Measurements from ENCODE around the gene RCN1.

DNA sequence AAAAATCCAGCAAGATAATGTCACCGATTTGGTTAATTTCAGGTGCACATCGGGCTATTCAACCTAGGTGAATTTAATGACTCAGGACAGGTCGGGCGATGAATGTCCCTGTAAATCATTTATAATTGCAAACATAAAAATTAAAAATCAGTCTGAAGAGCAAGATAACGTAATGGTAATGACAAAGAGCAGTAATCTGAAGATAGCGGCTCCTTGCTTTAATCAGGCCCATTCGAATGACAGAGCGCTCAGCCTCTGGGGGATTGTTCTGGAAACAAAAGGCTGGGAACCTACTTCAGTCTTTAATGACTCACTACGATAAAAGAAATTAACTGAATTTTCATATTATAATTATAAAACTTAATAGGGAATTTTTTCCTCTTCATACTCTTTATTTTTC, 61.3 kb downstream of the RCN1 start:
- TF ChIP-seq CHD4 (IDR thresholded peaks at IDR 0.05; ENCODE audit: insufficient read depth, insufficient replicate concordance, low read depth, low read length, poor library complexity, severe bottlenecking) (no peak), HMG20B (CRISPR knock-in tag; IDR thresholded peaks at IDR 0.05) (no peak), GATAD2B (IDR thresholded peaks at IDR 0.05; ENCODE audit: borderline replicate concordance) (no peak), EHMT2 (IDR thresholded peaks at IDR 0.05) (no peak), ZNF644 (tag; IDR thresholded peaks at IDR 0.05; ENCODE audit: low read depth) (no peak), EP300 (IDR thresholded peaks at IDR 0.05; ENCODE audit: low read length) (no peak), TCFL5 (CRISPR knock-in tag; conservative IDR thresholded peaks at IDR 0.05) (no peak), MYBL2 (IDR thresholded peaks at IDR 0.05; ENCODE audit: low read depth) (no peak), MYBL2 (CRISPR knock-in tag; IDR thresholded peaks at IDR 0.05; ENCODE audit: borderline replicate concordance) (no peak), TAF1 (IDR thresholded peaks at IDR 0.05; ENCODE audit: control insufficient read depth, extremely low read depth, insufficient read depth, low read length, severe bottlenecking) (no peak), CREB1 (IDR thresholded peaks at IDR 0.05) (no peak), CREB1 (CRISPR knock-in tag; IDR thresholded peaks at IDR 0.05) (no peak)
- TF ChIP-seq, protein P1, sequence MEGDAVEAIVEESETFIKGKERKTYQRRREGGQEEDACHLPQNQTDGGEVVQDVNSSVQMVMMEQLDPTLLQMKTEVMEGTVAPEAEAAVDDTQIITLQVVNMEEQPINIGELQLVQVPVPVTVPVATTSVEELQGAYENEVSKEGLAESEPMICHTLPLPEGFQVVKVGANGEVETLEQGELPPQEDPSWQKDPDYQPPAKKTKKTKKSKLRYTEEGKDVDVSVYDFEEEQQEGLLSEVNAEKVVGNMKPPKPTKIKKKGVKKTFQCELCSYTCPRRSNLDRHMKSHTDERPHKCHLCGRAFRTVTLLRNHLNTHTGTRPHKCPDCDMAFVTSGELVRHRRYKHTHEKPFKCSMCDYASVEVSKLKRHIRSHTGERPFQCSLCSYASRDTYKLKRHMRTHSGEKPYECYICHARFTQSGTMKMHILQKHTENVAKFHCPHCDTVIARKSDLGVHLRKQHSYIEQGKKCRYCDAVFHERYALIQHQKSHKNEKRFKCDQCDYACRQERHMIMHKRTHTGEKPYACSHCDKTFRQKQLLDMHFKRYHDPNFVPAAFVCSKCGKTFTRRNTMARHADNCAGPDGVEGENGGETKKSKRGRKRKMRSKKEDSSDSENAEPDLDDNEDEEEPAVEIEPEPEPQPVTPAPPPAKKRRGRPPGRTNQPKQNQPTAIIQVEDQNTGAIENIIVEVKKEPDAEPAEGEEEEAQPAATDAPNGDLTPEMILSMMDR (IDR thresholded peaks at IDR 0.05 in 2 of 3, conservative IDR thresholded peaks at IDR 0.05 in 1 of 3; ENCODE audit: insufficient read depth in 2 of 3, low read depth in 1 of 3, low read length in 3 of 3) = no peak
